Epithelial cell of proximal tubule (primary cell): ENCODE measurements around the gene NXT1. TPM values are rescaled to one million over a fixed set of nuclear protein-coding genes. Genes with fewer than 3 reads are reported as not detected.
A peak's percentile ranks its signal among the peaks of the same experiment; 100 is the strongest.

ENCODE experiments used
- DNase-seq: peaks from one replicate; pipeline ENCODE4 v3.0.0-alpha.2; 2011; ENCODE audit warnings: low read depth
- H3K4me3 ChIP-seq: 2 replicates; pipeline ENCODE4 v1.5.1; 2011; ENCODE audit warnings: low read depth, mild to moderate bottlenecking, low read length
- CTCF ChIP-seq: conservative IDR thresholded peaks from 2 replicates; pipeline ENCODE4 v1.5.1; 2012; ENCODE audit warnings: low read depth, mild to moderate bottlenecking, low read length
- total RNA-seq: library from RNA; depleted of rRNA; stranded (reverse); fragments of >200 nt; gene quantifications from 2 replicates; pipeline ENCODE4 v1.2.3, GENCODE V29; 2015

NXT1 gene
- total RNA-seq, 1 donor from 2014 or later, result 47.0 TPM

DNA sequence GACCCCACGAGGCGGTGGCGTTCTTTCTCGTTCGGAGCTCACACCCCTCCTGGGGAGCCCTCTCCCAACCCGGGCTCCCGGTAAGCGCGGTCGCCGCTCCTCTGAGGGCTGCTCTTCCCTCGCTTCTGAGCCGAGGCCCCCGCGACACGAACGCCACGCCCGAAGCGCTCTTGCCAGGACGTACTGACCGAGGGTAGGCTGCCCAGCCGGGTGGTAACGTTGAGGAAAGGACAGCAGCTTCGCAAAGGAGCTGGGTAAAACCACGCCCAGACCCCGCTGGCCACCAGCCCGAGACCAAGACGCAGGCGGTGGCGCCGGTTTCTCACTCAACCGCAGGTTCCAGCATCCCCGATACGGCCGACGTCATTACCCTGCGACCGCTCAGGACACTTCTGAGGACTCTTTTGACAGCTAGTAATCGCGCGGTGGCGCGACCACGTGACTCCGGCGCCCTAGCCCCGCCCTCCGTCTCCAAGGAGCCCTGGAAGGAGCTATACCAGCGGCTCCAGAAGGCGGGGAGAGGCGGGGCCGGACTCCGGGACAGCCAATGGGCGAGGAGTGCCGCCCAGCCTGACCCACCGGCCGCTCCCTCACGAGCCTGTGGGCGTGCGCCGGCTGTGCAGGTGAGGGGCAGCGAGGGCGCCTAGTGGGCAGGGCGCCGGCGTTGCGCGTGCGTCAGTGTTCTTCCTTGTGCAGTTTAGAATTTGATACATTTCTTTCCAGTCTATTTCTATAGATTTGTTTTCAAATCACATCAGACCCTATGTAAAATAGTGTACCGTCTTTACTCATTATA is 7.4 kb downstream of the NXT1 start:
- TF ChIP-seq CTCF, result no peak
- H3K4me3 ChIP-seq, result peak overlapping the region; percentile 71

DNA sequence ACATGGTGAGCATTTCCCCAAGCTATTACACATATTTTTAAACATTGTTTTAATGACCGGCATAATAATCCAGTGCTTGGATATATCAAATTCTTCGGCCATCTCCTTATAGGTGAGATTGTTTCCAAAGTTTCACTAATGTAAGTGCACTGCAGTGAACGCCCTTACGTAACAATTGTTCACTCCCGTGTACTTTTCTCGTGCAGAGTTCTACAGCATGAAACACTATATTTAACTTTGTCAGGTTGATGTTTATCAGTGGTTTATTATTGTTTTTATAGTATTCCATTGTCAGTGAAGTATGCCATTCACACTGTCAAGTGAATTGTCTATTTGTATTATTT is 7.9 kb downstream of the NXT1 start:
- TF ChIP-seq CTCF, result no peak
- peak overlapping the region; percentile 46 for H3K4me3 ChIP-seq
- no peak for DNase-seq

More for the DNA sequence above, 7.4 kb downstream of the NXT1 start:
- DNase-seq, result peak; percentile 91

GRCh38 chr20:23358923-23359593 is 8.5 kb downstream of the NXT1 start:
- H3K4me3 ChIP-seq, result no peak overlapping the region
- TF ChIP-seq CTCF, result no peak
- no peak for DNase-seq

DNA sequence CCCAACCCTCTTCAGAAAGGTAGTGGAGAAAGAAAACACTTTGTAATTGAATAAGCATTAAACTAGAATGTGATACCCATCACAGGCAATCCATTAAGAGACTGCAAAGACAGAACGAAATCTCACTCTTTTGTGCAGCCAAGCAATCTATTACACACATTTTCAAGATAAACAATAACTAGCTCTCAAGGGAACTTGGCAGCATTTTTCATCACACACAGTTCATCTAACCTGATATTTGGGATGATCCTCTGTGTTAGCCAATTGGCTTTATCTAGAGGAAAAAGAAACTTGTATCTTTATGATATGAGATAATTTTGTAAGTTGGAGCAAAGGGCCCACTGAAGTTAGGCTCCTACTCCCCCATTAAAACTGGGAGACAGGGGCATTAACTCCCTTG is 9.9 kb downstream of the NXT1 start:
- no peak for TF ChIP-seq CTCF
- peak overlapping the region; percentile 83 for H3K4me3 ChIP-seq
- no peak for DNase-seq

- H3K4me3 ChIP-seq, result peak overlapping the region; percentile 83
- no peak for TF ChIP-seq CTCF
- DNase-seq, result no peak
Observed at GRCh38 chr20:23361119-23361475, 10.5 kb downstream of the NXT1 start.

GRCh38 chr20:23361476-23362391 is 11.1 kb downstream of the NXT1 start, which contains the start of gene GZF1:
TSS of gene GZF1 (plus strand) at chr20:23362182. CDS start at chr20:23364384, 2,202 bp downstream.
- no peak for DNase-seq
- TF ChIP-seq CTCF, result no peak
- peak within 1 kb of the TSS; percentile 83 for H3K4me3 ChIP-seq
